CD4-positive, alpha-beta T cell treated with Interferon alpha-2 for 1 hour (primary cell): Measurements from ENCODE around the gene RNF208.

ENCODE experiments used
- DNase-seq, 2 donors: peaks; one replicate each; pipeline ENCODE4 v3.0.0-alpha.2; 2020 to 2022

RNF208 gene

DNA sequence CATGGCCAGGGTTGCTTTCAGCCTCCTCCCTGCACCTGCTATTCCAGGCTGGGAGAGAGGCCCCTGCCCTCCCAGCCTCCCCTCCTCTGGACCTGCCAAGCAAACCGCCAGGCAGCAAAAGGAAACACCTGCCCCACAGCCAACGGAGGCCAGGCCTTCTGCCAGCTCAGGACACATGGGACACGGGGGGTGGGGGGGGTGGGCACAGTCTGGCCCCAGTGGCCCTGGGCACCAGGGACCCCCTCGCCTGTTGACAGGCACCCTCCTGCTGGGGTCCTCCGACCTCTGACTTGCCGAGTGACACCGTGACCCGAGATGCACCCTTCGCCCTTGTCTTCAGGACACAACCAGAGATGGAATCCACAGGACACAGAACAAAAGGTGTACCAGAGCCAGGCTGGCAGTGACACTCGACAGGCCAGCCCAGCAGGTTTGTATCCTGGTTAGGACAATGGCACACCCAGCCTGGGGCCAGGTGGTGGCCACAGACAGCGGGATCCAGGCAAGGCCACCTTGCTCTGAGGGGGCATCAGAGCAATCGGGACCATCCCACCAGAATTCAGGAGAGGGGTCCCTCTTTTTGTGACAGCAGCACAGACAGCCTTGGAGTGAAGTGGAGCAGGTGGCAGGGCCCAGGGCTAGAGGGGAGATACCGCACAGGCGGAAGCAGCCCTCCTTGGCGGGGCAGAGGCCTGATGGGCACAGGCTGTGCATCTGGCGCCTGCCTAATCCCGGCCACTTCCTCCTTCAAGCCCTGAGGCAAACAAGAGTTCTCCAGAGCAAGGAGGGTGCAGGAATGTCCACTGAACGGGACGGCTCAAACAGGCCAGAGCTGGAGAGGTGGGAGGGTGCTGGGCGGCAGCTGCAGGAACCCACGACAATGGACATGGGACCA lies 48.9 kb downstream of the RNF208 start:
- no peak for DNase-seq

DNA sequence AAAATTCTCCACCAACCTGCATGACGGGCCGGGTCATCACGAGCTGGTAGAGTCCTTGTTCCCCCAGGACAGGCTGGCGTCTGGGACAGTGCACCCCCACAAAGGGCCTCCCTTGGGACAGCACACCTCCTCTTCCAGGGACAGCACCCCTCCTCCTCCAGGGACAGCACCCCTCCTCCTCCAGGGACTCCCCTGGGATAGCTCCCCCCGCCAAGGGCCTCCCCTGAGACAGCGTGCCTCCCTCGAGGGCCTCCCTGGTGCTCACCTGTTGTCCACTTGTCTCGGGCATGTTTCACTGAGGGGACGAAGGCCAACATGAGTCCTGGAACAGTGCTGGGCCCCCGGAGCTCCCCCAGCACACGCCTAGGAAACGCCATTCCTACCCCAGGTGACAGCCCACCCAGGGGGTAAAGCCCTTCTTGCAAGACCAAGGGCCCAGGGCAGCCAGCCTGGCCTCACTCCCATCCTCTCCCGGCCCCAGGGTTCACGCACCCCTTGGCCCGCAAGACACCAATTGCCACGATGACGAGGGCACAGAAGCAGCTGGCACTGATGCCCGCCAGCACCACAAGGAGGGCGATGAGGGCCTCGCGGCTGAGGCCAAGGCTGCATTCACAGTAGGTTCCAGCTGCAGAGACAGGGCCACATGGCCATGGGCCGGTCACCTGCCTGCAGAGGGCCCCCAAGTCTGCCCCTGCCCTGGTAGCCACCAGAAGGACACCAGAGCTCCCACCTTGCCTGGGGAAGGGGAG lies 50.7 kb downstream of the RNF208 start:
- no peak for DNase-seq

DNA sequence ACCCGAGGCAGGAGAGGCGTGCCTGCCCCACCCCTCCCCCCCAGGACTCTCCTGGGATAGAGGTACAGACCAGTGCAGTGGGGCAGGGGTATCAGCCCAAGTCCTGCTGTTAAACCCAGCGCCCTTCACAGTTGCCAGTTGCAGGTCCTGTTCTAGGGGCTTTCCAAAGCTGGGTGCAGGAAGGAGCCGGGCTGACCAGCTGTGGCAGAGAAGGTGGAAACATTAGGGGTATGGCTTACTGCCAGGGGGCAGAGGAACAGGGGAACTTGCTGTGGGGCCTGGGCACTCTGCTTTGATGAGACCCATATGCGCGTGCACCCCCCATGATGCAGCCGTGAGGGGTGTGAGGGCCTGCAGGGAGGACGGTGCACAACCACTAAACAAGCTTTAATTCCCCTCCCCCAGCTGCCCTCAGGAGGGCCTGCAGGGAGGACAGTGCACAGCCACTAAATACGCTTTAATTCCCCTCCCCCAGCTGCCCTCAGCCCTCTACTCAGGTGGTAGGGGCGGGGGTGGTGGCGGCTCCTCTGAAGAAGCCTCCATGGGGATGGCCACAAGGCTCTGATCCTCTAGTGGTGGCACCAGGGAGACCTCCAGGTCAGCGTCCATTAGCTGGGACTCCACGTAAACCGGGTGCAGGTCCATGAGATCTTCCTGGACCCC lies 51.4 kb downstream of the RNF208 start:
- DNase-seq, result no peak
